ENCODE results near the gene MAML3.

MAML3 gene

GRCh38 chr4:139800082-139800481, 353.9 kb downstream of the MAML3 start:
- DNase-seq = no peak

- no peak for DNase-seq
Measured at GRCh38 chr4:139799615-139800014, 354.4 kb downstream of the MAML3 start.

- DNase-seq = peak; percentile 17
Measured at GRCh38 chr4:139798456-139798855, 355.5 kb downstream of the MAML3 start.

- no peak for DNase-seq
Measured at GRCh38 chr4:139797287-139797686, 356.7 kb downstream of the MAML3 start.

- DNase-seq = no peak
Measured at GRCh38 chr4:139795527-139796314, 358.3 kb downstream of the MAML3 start.

GRCh38 chr4:139794158-139794954, 359.6 kb downstream of the MAML3 start:
- no peak for DNase-seq

GRCh38 chr4:139791681-139792080, 362.3 kb downstream of the MAML3 start:
- DNase-seq = no peak

- no peak for DNase-seq
Measured at GRCh38 chr4:139790291-139790690, 363.7 kb downstream of the MAML3 start.

- DNase-seq = peak; percentile 86
Measured at GRCh38 chr4:139789096-139789654, 364.8 kb downstream of the MAML3 start.

GRCh38 chr4:139786494-139787354, 367.3 kb downstream of the MAML3 start:
- no peak for DNase-seq

GRCh38 chr4:139785356-139785755, 368.6 kb downstream of the MAML3 start:
- no peak for DNase-seq

- no peak for DNase-seq
Measured at GRCh38 chr4:139783741-139784484, 370.1 kb downstream of the MAML3 start.

- DNase-seq = no peak
Measured at GRCh38 chr4:139782926-139783522, 371.0 kb downstream of the MAML3 start.

GRCh38 chr4:139781066-139781465, 372.9 kb downstream of the MAML3 start:
- DNase-seq = no peak

- DNase-seq = no peak
Measured at GRCh38 chr4:139779691-139780090, 374.3 kb downstream of the MAML3 start.

GRCh38 chr4:139777757-139778156, 376.2 kb downstream of the MAML3 start:
- DNase-seq = no peak

- DNase-seq = peak; percentile 16
Measured at GRCh38 chr4:139776235-139776634, 377.7 kb downstream of the MAML3 start.

- DNase-seq = no peak
Measured at GRCh38 chr4:139774759-139775487, 379.1 kb downstream of the MAML3 start.

- DNase-seq = peak; percentile 16
Measured at GRCh38 chr4:139773560-139774318, 380.2 kb downstream of the MAML3 start.

- no peak for DNase-seq
Measured at GRCh38 chr4:139770361-139770760, 383.6 kb downstream of the MAML3 start.

Measured in hematopoietic multipotent progenitor cell treated with erythropoietin and hydrocortisone succinate and interleukin-3 and kit ligand, for 4 days (in vitro differentiated cells).